Middle frontal gyrus (tissue), 1 donor: ENCODE data around the gene DKKL1.
"Not testable (repeated sequence)": the region's sequence is repeated elsewhere in the genome, so short reads cannot be mapped to it uniquely, and the experiment has no call there.

ENCODE experiments used
- DNase-seq: peaks from one replicate; pipeline ENCODE4 v3.0.0-alpha.2; 2015; ENCODE audit warnings: low spot score; ENCODE audit errors: extremely low spot score

Gene DKKL1

DNA sequence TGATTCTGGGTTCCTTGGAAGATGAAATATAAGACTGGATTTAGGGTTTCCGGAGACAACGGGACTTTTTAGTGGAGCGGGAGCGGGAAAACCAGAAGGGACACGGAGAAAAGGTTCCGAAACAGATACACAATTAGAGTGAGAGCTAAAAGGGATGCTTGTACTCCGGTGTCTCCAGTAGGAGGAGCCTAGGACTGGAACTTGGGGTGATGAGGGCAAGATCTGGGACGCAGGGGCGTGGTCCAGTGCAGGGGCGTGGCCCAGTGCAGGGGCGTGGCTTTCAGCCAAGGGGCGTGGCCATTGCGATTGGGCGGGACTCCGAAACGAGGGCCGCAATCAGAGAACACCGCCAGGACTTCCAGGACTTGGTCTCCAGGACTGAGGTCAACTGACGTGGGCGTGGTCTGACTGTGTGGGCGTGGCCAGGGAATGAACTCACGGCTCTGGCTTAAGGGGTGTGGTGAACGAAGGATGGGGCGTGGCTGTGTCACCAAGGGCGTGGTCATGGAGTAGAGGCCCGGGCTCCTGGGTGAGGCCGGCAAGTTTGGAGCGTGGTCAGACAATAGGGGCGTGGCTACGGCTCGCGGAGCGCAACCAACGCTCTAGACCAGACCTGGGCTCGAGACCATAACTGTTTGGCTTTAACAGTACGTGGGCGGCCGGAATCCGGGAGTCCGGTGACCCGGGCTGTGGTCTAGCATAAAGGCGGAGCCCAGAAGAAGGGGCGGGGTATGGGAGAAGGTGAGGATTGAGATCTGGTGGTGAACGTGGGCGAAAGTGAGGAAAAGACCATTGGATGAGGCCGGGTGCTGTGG is at the start of gene DKKL1:
Gene DKKL1, plus strand, starts transcription at position 610 of the 815 bp plus-strand sequence. Its CDS starts 122 bp downstream, at position 732.
- DNase-seq: no peak

DNA sequence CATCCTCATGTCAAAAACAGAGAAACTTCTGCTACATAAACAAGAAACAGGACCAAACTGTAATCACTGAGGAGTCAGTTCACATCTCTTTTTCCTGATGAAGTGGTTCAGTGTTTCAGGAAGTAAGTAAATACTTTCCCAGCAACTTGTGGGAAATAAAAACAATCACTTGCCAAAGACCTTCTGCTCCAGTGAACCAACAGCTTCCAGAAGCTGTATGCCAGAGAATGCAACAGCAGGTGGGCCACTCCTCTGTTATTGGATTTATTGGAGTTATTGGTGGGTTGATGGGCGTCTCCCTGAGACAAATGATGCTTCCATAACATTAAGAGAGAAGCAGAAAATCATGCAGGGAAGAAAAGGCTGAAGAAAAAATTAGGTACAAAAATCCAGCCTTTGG is 48.6 kb upstream of the DKKL1 start:
- DNase-seq: no peak

DNA sequence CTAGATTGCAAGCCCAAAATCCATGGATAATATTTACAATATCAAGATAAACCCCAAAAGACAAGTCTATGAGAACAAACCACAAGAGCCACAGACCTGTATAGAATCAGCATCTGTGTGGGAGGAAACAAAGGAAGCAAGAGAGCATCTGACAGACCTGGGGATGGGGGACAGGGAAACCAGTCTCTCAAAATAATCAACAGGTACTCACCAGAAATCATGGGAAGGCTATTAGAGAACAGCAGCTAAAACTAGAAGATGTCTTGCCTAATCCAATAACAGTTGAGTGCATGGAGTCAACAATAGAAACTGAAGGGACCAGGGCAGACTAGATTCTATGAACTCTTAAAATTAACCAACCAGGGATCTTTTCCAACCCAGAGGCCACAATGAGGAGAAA is 47.4 kb upstream of the DKKL1 start:
- no peak for DNase-seq

DNA sequence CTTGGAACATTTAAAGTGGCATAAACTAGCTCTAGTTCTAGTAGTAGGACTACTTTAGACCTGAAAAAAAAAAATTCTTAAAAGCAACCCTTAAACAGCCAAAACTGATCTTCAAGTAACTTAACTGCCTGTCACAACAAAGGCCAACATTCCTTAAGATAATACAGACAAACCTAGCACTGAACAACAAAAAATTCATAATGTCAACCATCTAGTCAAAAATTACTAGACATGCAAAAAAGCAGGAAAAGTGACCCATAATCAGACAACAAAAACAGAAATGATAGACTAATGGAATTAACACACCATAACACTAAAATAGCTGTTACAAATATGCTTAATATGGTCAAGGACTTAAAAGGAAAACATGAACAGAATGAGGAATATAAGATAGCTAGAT is 45.4 kb upstream of the DKKL1 start:
- DNase-seq: no peak

DNA sequence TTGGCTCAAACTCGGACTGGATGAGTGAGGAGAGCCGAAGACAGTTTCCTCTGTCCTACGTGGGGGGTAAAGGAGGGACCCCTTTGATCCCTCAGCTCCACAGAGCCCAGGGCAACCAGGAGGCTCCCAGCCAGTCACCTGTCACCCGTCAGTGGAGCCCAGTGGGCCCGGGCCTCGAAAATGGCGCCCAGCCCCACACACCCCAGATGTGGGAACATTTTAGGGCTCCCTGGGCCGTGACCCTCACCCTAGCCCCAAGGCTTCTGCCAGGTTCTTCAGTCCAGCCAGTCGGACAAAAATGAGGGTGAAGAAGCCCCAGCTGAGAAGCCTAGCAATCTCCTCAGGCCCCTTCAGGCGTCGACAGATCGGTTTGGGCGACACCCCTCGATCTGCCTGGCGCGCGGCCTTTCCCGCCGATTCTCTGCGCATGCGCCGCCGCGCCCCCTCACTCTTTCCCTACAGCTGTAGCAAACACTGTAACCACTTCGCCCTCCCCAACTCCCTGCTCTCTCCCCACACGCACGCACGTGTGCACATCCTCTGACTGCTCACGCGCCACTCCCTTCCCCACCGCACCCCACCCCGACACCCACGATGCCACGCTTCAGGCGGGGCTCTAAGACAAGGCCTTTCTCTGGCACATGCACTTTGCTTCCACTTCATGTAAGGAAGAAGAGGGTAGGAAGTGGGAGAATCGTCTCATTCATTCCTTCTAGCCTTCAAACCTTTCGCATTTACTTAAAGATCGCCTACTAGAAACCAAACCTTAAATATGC is 38.7 kb upstream of the DKKL1 start, which contains the start of gene SLC6A16:
Gene SLC6A16, minus strand, starts transcription at position 391 of the 776 bp plus-strand sequence. CDS start 13,844 bp downstream, outside the sequence.
- DNase-seq: no peak

DNA sequence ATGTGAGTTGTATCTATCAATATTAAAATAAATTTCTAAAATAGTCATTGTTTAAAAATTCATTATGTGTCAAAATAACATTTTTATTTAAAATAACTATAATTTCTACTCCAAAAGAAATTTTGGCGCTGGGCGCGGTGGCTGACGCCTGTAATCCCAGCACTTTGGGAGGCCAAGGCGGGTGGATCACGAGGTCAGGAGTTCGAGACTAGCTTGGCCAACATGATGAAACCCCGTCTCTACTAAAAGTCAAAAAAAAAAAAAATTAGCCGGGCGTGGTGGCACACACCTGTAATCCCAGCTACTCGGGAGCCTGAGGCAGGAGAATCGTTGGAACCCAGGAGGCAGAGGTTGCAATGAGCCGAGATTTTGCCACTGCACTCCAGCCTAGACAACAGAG is 37.9 kb upstream of the DKKL1 start:
- not testable (repeated sequence) for DNase-seq

DNA sequence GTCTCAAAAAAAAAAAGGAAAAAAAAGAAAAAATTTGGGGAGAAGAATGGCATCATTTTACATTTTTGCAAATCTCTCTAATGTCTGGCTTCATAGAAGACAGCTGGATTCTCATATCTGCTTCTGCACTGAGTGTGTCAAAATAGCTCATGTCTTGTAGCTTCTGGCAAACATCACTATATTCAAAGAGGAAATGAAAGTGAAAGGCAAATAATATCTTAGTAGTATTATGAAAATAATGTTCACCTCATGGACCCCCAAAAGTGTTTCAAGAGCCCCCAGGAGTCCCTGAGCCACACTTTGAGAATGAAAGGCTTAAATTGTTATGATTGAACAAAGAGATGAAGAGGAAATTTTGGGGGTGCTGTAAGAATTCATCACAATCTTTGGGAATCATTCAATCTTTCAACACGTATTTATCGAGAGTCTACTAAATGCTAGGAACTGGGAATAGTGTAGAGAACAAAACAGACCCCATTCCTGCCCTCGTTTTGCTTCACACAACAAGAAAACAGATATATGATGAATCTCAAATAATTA is 37.4 kb upstream of the DKKL1 start:
- no peak for DNase-seq

DNA sequence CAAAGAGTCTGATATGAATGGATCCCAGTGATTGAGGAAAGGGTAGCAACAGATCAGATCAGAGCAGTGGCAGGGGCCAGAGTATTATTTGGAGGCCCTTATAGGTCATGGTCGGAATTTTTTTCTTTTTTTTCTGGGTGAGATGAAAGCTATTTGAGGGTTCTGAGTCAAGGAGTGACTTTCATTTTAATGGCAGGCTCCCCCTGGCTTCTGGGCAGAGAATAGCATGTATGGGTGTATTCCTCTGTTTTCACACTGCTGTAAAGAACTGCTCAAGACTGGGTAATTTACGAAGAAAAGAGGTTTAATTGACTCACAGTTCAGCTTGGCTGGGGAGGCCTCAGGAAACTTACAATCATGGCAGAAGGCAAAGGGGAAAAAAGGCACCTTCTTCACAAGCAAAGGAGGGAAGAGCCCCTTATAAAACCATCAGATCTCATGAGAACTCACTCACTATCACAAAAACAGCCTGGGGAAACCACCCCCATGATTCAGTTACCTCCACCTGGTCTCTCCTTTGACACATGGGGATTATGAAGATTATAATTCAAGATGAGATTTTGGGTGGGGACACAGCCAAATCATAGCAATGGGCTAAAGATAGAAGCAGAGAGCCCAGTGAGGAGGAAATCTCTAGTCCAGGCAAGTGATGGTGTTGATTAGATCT is 35.7 kb upstream of the DKKL1 start:
- no peak for DNase-seq

DNA sequence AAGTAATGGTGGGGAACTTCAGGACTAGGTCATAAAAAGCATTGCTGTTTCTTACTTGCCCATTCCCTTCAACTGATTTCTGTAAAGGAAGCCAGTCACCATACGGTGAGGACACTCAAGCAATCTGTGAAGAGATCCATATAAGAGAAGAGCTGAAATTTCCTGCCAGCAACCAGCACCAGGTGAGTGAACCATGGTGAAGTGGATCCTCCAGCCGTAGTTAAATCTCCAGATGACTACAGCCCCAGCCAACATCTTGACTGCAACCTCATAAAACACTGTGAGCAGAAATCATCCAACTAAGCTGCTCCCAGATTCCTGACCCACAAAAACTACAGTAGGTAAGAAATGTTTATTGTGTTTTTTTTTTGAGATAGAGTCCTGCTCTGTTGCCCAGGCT is 34.9 kb upstream of the DKKL1 start:
- no peak for DNase-seq

DNA sequence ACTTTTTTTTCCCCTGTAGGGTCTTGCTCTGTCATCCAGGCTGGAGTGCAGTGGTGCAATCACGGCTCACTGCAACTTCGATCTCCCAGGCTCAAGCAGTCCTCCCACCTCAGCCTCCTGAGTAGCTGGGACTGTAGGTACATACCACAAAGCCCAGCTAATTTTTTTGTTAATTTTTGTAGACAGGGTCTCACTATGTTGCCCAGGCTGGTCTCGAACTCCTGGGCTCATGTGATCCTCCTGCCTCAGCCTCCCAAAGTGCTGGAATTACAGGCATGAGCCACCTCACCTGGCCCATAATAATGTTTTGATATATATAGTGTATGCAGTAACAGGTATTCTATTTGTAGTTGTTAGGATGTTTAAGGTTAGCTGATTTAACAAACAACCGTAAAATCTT is 32.5 kb upstream of the DKKL1 start:
- not testable (repeated sequence) for DNase-seq

DNA sequence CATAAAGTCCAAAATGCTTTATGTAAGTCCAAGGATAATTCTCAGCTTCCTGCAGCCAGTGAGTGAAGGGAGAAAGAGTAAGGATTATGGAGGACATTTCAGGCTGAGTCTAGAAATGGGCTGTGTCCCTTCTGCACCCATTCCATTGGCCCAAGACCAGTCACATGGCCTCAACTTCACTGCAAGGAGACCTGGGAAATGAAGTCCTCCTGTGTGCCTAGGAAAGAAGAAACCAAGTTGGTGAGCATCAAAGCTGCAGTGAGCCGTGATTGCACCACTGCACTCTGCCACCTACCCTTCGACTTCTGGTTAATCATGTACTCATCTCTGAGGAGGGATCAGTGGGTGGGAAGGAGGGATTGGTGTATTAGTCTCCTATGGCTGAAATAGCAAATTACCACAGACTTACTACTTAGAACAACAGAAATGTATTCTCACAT is 32.0 kb upstream of the DKKL1 start:
- peak; percentile 29 for DNase-seq

DNA sequence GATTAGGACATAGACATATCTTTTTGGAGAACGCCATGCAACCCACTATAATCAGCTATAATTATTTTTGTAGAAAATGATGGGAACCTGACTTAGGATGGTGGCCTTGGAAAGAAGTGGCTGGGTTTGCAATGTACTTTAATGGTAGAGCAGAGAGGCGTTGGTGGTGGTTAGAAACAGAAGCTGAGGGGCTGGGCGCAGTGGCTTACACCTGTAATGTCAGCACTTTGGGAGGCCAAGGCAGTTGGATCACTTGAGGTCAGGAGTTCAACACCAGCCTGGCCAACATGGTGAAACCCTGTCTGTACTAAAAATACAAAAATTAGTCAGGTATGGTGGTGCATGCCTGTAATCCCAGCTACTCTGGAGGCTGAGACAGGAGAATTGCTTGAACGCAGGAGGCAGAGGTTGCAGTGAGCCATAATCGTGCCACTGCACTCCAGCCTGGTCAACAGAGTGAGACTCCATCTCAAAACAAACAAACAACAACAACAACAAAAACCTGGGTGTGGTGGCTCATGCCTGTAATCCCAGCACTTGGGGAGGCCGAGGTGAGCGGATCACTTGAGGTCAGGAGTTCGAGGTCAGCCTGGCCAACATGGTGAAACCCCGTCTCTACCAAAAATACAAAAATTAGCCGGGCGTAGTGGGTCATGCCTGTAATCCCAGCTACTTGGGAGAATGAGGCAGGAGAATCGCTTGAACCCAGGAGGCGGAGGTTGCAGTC is 30.8 kb upstream of the DKKL1 start:
- not testable (repeated sequence) for DNase-seq

DNA sequence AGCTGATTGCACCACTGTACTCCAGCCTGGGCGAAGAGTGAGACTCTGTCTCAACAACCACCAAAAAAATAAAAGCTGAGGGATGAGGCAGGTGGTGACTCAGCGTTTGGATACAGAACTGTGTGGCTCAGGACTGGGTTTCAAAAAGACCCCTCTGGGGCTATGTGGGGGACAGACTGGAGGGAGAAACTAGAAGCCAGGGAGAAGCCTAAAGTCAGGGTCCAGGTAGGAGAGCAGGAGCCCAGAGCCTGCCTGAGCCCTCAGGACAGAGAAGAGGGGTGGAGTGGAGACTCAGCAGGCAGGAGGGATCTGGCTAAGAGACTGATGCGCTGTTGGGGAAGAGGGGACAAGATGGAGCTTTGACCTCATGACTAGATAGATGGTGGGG is 30.3 kb upstream of the DKKL1 start:
- DNase-seq: no peak

DNA sequence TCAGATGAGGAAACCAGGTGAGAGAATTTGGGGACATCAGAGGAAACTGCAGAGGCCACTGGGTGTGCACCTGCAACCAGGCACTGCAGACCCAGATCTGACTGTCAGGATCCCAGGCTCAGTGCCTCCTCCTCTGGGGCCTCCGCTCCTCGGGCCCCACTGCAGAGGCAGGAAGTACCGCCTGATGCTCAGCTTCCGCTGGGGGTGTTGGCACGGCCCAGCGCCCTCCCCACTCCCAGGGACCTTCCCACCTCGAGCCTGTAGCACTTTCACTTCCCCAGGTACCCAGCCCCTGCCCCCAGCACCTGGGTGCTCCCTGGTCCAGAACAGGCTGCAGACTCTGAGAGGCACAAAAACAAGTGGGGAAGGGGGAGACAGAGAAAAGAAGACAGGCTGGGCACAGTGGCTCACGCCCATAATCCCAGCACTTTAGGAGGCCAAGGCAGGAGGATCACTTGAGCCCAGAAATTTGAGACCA is 29.8 kb upstream of the DKKL1 start:
- DNase-seq: no peak

DNA sequence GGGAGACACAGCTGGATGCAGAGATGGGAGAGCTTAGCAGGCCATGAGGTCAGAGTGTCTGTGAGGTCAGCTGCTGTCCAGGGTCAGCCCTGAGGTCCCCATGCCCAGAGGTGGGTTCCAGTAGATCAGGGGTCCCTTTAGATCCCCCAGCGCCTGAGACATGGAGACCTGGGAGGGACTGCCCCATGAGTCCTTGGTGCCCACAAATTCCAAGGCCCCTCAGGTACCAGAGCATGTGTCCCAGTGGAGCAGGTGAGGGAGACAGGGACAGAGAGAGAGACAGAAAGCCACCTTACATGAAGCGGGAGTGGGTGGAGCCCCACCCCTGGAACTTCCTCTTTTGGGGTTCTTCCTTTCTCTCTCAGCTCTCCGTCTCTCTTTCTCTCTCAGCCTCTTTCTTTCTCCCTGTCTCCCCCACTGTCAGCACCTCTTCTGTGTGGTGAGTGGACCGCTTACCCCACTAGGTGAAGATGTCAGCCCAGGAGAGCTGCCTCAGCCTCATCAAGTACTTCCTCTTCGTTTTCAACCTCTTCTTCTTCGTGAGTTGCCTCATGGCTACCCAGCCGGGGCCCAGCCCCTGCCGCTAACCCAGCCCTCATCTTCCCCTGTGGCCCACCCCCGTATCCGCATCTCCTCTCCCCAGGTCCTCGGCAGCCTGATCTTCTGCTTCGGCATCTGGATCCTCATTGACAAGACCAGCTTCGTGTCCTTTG is 28.4 kb upstream of the DKKL1 start, which contains the start of gene CD37:
Gene CD37, plus strand, starts transcription at position 336 of the 713 bp plus-strand sequence. Its CDS starts 135 bp downstream, at position 471.
- DNase-seq: no peak

DNA sequence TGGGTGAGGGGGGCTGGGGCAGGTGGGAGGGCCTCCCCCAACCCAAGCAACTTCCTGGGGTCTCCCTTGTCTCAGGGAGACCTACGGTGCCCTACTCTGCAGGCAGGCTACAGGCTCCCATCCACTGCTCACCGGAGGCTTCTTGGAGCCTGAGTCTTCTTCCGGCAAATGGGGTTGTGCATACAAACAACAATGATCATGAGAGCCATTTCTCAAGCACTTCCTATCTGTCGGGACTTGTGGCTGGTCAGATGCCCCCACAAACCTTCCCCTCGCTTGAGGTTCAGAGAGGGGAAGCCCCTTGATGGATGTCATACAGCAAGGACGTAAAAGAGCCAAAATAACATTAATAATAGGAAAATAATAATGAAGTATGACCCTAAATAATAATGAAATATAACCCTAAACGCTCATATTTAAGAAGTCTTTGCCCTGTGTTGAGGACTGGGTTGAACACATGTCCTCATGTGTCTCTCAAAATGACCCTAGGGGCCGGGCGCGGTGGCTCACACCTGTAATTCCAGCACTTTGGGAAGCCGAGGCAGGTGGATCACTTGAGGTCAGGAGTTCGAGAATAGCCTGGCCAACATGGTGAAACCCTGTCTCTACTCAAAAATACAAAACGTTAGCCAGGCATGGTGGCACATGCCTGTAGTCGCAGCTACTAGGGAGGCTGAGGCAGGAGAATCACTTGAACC is 27.7 kb upstream of the DKKL1 start:
- no peak for DNase-seq

DNA sequence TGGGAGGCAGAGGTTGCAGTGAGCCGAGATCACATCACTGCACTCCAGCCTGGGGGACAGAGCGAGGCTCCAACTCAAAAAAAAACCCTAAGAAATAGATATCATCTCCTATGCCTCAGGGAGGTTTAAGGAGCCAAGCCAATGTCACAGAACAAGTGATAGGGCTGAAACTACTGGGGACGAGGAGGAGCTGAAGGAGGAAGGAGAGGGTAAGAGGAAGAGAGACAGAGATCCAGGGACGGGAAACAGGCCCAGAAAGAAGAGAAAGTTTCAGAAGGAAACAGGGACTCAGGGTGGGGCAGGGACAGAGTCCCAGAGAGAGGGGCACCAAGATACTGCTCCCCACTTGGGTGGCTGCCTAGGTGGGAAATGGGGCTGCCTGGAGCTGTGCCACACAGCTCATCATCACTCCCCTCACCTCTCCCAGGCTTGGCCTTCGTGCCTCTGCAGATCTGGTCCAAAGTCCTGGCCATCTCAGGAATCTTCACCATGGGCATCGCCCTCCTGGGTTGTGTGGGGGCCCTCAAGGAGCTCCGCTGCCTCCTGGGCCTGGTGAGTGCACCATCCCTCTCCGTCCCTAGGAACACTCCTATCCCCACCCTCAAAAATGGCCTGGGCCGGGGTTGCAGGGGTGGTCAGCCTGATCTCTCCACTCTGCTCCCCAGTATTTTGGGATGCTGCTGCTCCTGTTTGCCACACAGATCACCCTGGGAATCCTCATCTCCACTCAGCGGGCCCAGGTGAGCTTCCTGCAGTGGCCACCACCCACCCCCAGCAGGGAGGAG is 27.0 kb upstream of the DKKL1 start:
- no peak for DNase-seq

DNA sequence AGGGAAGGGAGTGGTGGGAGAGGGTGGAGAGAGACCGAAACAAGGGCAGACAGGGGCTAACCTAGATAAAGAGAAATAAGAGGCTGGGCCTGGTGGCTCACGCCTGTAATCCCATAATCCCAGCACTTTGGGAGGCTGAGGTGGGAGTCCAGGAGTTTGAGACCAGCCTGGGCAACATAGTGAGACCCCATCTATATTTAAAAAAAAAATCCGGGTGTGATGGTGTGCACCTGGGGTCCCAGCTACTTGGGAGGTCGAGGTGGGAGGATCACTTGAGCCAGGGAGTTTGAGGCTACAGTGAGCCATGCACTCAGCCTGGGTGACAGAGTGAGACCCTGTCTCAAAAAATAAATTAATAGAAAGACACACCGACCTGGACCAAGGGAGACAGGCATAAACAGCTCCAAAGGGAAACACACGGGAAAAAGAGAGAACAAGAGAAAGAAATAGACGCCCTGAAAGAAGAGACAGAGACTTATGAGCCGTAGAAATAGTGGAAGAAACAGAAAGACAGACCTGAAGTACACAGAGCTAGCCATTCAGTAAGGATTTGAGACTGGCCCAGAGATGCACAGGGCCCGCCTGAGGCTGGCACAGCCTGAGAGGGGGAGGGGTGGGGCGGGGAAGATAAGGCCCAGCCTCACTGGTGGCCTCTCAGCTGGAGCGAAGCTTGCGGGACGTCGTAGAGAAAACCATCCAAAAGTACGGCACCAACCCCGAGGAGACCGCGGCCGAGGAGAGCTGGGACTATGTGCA is 26.2 kb upstream of the DKKL1 start:
- DNase-seq: no peak
